Endometrium (tissue), 2 donors: Measurements from ENCODE around the gene CAMSAP1.

Source experiments
- FAIRE-seq: peaks from 2 replicates; lab custom pipeline; 2012; peaks lifted over from hg19 to GRCh38; lab: Jason Lieb, UNC
- donor health status: control.
- donor health status: control.

Gene CAMSAP1

DNA sequence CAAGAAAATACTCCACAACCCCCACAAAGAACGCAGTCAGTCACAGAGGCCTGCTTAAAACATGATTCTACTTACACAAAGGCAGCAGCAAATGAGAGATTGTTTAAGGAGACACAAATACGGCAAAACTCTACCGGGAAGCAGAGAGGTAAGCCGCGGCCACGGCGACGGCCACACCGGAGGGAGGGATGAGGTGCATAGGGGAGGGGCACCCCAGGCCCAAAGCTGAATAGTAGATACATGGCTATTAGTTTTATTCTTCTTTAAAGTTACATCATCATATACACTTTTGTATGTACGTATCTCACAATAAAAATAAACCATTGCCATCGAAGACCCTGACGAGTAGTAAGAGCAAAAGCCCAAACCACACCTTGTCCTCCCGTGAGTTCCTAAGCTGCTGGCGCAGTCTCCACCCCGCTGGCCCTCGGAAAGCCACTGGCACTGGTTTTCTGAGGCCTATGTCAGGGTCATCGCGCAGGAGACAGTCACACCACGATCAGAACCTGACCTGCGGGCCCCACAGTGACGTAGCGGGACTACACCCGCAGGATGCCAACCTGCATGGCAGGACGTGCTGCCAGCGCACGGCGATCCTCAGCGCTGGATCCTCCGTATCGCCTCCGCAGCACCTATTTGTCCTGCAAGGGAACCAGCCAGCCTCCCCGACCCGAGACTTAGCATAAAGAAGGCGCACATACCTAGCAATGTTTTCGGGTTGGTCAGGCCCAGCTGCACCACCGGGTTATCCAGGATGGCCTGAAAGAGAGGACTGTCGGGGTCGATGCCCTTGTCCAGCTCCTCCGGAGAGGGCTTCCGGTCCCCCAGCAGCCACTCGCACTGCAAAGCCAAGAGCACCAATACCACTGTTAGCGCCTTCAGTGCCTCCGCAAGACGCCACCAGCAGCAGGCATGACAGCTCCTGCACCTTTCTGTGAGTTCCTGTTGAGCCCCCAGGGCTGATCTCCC lies 30.5 kb upstream of the CAMSAP1 start:
- no peak for FAIRE-seq

GRCh38 chr9:135933114-135933513 lies 25.8 kb upstream of the CAMSAP1 start:
- FAIRE-seq, result no peak

DNA sequence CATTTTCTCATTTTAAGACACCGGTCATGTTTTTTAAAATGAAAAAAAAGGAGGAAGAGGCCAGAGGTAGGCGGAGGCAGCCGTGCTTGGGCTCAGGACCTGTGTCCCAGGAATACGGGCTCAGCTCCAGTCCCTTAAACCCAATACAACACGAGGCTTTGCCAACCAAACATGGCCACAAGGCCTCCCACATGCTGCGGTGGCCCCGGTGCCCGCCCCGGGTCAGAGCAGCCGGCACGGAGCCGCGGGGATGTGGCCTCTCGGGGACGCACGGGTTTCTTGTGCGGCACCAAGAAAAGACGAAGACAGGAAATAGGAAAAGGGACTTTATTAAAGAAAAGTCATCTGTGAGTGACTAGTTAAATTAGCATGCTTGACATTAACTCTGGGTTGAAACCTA lies 25.3 kb upstream of the CAMSAP1 start:
- no peak for FAIRE-seq

- no peak for FAIRE-seq
Observed at GRCh38 chr9:135931349-135931820, 24.0 kb upstream of the CAMSAP1 start.

- FAIRE-seq, result no peak
Observed at GRCh38 chr9:135930446-135931345, 23.4 kb upstream of the CAMSAP1 start.

DNA sequence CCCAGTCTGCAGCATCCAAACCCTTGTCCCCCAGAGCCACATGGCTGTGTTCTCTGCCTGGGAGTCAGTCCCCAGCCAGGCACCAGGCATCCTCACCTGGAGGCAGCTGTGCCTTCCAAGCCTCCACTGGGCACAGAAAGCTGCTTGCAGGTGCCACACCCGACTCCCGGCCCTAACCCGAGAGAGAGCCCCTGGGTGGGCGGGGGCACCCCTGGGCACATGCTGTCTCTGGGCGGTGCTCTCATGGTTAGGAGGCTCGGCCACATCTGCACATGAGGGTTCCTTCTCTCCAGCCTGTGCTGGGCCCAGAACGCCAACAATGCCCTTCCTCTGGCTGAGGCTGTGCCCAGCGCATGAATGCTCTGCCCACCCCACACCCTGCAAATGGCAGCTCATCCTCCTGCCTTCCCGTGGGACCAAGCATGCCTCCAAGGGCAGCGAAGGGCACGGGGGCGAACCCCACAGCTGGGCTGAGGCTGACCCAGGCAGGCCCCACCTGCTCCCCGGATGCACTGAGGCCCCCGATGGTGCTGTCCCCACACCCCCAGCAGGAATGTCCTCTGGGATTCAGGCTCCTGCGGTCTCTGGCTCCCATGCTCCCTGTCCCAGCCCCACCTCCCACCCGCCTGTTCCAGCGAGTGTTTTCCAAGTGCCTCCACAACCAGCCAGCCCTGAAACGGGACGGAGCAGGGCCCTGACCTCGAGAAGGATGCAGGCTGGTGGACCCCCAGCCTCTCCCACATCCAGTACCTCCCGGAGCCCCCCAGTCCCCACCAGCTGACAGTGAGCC lies 22.5 kb upstream of the CAMSAP1 start:
- no peak for FAIRE-seq

GRCh38 chr9:135928731-135929655 lies 21.6 kb upstream of the CAMSAP1 start:
- FAIRE-seq, result no peak

GRCh38 chr9:135928074-135928730 lies 20.9 kb upstream of the CAMSAP1 start:
- FAIRE-seq, result no peak

GRCh38 chr9:135927195-135928013 lies 20.1 kb upstream of the CAMSAP1 start:
- FAIRE-seq, result no peak

GRCh38 chr9:135926402-135927194 lies 19.3 kb upstream of the CAMSAP1 start:
- no peak for FAIRE-seq

GRCh38 chr9:135925496-135926133 lies 18.3 kb upstream of the CAMSAP1 start:
- no peak for FAIRE-seq

GRCh38 chr9:135924628-135925338 lies 17.4 kb upstream of the CAMSAP1 start:
- FAIRE-seq, result no peak

DNA sequence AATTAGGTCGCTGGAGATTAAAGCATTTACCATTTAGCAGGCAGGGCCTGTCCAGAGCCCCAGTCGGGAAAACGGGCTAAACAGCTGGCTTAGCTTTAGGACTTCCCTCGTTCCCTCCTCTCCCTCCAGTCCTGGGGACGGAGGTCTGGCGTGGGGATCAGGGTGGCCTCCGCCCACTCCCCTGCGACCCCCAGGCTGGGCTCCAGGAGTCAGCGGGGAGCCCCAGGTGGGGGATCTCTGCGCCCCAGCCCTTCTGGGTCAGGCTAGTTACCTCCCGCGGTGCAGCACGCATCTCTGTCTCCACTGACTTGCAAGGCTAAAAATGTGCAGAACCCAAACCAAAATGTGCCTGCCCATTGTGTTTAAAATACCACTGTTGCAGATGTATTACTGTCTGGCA lies 16.2 kb upstream of the CAMSAP1 start:
- FAIRE-seq, result no peak

GRCh38 chr9:135921749-135922310 lies 14.5 kb upstream of the CAMSAP1 start:
- FAIRE-seq, result no peak

DNA sequence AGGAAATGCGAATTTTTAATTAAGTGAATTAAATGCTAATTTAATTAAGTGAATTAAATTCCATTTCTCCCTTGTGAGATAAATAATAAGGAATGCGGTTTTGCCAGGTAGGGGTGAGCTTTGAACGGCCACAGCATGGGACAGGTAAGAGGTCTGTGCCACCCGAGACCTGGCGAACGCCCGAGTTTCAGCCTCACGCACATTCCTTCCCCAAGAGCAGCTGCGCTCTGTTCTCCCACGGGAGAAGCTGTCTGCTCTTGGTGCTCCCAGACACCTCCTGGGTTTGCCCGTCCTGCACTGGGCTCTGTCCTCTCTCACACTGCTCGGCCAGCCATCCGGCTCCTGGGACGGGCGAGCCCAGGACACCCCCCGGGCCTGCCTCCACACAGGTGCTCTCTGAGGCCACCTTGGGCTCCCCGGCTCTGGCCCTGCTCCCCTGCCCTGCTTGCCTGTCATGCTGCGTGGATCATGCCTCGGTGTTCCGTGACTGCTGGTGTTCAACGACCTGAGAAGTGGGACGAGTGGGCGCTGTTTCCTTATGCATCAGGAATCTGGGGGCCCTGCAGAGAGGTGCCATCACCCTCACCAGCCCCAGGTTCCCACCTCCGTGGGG lies 13.7 kb upstream of the CAMSAP1 start:
- FAIRE-seq, result no peak

- no peak for FAIRE-seq
Observed at GRCh38 chr9:135920256-135920930, 13.0 kb upstream of the CAMSAP1 start.
